GM23338 (cell line): Measurements from ENCODE around the gene ABCB6. TPM values are rescaled to one million over a fixed set of nuclear protein-coding genes. Genes with fewer than 3 reads are reported as not detected.

ENCODE experiments used
- ATAC-seq: fragments of 200-7000 bp; cut with Tn5 transposase; 3 replicates; pipeline ENCODE4 v1.9.1; 2020
- DNase-seq: peaks from one replicate; pipeline ENCODE4 v3.0.0-alpha.2; 2015; ENCODE audit warnings: low spot score
- H2AFZ ChIP-seq: fragments of 200-600 bp; sonication (generic); 2 replicates; pipeline ENCODE4 v1.8.0; 2016; ENCODE audit warnings: antibody characterized with exemption, mild to moderate bottlenecking, moderate library complexity
- H3F3A ChIP-seq: fragments of 200-600 bp; sonication (generic); replicated peaks from 2 replicates; pipeline ENCODE4 v1.8.0; 2017; ENCODE audit warnings: antibody characterized with exemption, mixed run types, low read depth
- H3K27ac ChIP-seq: fragments of 200-600 bp; sonication (generic); 2 replicates; pipeline ENCODE4 v1.6.1; 2016; ENCODE audit warnings: low read depth
- H3K27me3 ChIP-seq: fragments of 200-600 bp; sonication (generic); 2 replicates; pipeline ENCODE4 v1.8.0; 2016; ENCODE audit warnings: mild to moderate bottlenecking, mixed run types, moderate library complexity; ENCODE audit not compliant: insufficient read depth
- H3K36me3 ChIP-seq: fragments of 200-600 bp; sonication (generic); 2 replicates; pipeline ENCODE4 v1.8.0; 2016; ENCODE audit warnings: mild to moderate bottlenecking; ENCODE audit not compliant: insufficient read depth
- H3K4me1 ChIP-seq: fragments of 200-600 bp; sonication (generic); 2 replicates; pipeline ENCODE4 v1.8.0; 2016; ENCODE audit warnings: mild to moderate bottlenecking, moderate library complexity; ENCODE audit not compliant: insufficient read depth
- H3K4me2 ChIP-seq: fragments of 200-600 bp; sonication (generic); 2 replicates; pipeline ENCODE4 v1.7.1; 2017; ENCODE audit warnings: mixed run types
- H3K4me3 ChIP-seq: fragments of 200-600 bp; sonication (generic); 2 replicates; pipeline ENCODE4 v1.6.1; 2016; ENCODE audit warnings: mixed run types
- H3K79me2 ChIP-seq: fragments of 200-600 bp; sonication (generic); replicated peaks from 2 replicates; pipeline ENCODE4 v1.8.0; 2017; ENCODE audit warnings: mild to moderate bottlenecking; ENCODE audit not compliant: insufficient read depth
- H3K9me2 ChIP-seq: fragments of 200-600 bp; sonication (generic); 2 replicates; pipeline ENCODE4 v1.8.0; 2017; ENCODE audit not compliant: insufficient read depth
- H4K20me1 ChIP-seq: fragments of 200-600 bp; sonication (generic); replicated peaks from 2 replicates; pipeline ENCODE4 v1.8.0; 2017; ENCODE audit warnings: mild to moderate bottlenecking; ENCODE audit not compliant: insufficient read depth
- H3K27ac Mint-ChIP-seq: 2 replicates; pipeline ENCODE4 v1.8.0; 2020; ENCODE audit warnings: inconsistent platforms, mild to moderate bottlenecking, moderate library complexity, mixed read lengths
- H3K27me3 Mint-ChIP-seq: 3 replicates; pipeline ENCODE4 v1.8.0; 2022; ENCODE audit warnings: low read depth, mild to moderate bottlenecking, moderate library complexity, mixed read lengths, inconsistent platforms; ENCODE audit not compliant: insufficient read depth, poor library complexity
- H3K36me3 Mint-ChIP-seq: 3 replicates; pipeline ENCODE4 v1.8.0; 2021; ENCODE audit warnings: low read depth, mild to moderate bottlenecking, inconsistent platforms, moderate library complexity, mixed read lengths
- H3K4me1 Mint-ChIP-seq: 3 replicates; pipeline ENCODE4 v1.8.0; 2020; ENCODE audit warnings: mild to moderate bottlenecking, inconsistent platforms, mixed read lengths
- H3K4me3 Mint-ChIP-seq: 3 replicates; pipeline ENCODE4 v1.8.0; 2021; ENCODE audit warnings: moderate library complexity, mild to moderate bottlenecking, inconsistent platforms, mixed read lengths
- H3K9me3 Mint-ChIP-seq: 3 replicates; pipeline ENCODE4 v1.8.0; 2020; ENCODE audit warnings: moderate library complexity, mild to moderate bottlenecking, inconsistent platforms, mixed read lengths
- CREB1 ChIP-seq: fragments of 250-450 bp; sonication (Bioruptor Pico); IDR thresholded peaks from 2 replicates; pipeline ENCODE4 v1.5.0; 2020; ENCODE audit warnings: low read depth, mild to moderate bottlenecking, moderate library complexity
- ETS1 ChIP-seq: IDR thresholded peaks from 2 replicates; pipeline ENCODE4 v1.6.1; 2016; ENCODE audit warnings: antibody characterized with exemption
- EZH2 ChIP-seq: fragments of 200-600 bp; sonication (generic); IDR thresholded peaks from one replicate; pipeline ENCODE4 v1.8.0; 2017; ENCODE audit warnings: antibody characterized with exemption, mild to moderate bottlenecking, low read depth; ENCODE audit not compliant: unreplicated experiment
- EZH2phosphoT487 ChIP-seq: fragments of 200-600 bp; sonication (generic); IDR thresholded peaks from one replicate; pipeline ENCODE4 v1.8.1; 2018; ENCODE audit warnings: antibody characterized with exemption; ENCODE audit not compliant: unreplicated experiment
- JUNB ChIP-seq: IDR thresholded peaks from one replicate; pipeline ENCODE4 v1.6.1; 2016; ENCODE audit warnings: antibody characterized with exemption; ENCODE audit not compliant: unreplicated experiment
- NANOG ChIP-seq: IDR thresholded peaks from 2 replicates; pipeline ENCODE4 v1.6.1; 2016; ENCODE audit warnings: antibody characterized with exemption, borderline replicate concordance
- POLR2AphosphoS5 ChIP-seq: IDR thresholded peaks from 2 replicates; pipeline ENCODE4 v1.6.1; 2016; ENCODE audit warnings: antibody characterized with exemption, low read depth
- STAT1 ChIP-seq: IDR thresholded peaks from one replicate; pipeline ENCODE4 v1.6.1; 2016; ENCODE audit warnings: antibody characterized with exemption; ENCODE audit not compliant: unreplicated experiment
- ZNF114 ChIP-seq: fragments of 250-450 bp; sonication (Bioruptor Pico); IDR thresholded peaks from 2 replicates; pipeline ENCODE4 v1.5.0; 2020; ENCODE audit warnings: mild to moderate bottlenecking, moderate library complexity
- ZNF331 ChIP-seq: fragments of 250-450 bp; sonication (Bioruptor Pico); IDR thresholded peaks from 2 replicates; pipeline ENCODE4 v1.5.0; 2020; ENCODE audit warnings: low read depth, mild to moderate bottlenecking, moderate library complexity
- ZNF462 ChIP-seq: fragments of 250-450 bp; sonication (Bioruptor Pico); IDR thresholded peaks from 2 replicates; pipeline ENCODE4 v1.5.0; 2020; ENCODE audit warnings: mild to moderate bottlenecking, moderate library complexity
- polyA plus RNA-seq: library from polyadenylated mRNA; unstranded; fragments of >200 nt; fragmentation: Nextera tagmentation; extraction: Ambion mirVana; gene quantifications from 2 replicates; pipeline ENCODE4 v1.2.1, GENCODE V29; 2016
- total RNA-seq: library from RNA; depleted of rRNA; stranded (reverse); fragments of >200 nt; shearing (Covaris generic); gene quantifications from 2 replicates; pipeline ENCODE4 v1.2.3, GENCODE V29; 2014
- TF ChIP-seq, protein P1 (sequence below), 2 experiments: fragments of 200-600 bp in 1 of 2; sonication (generic) in 1 of 2; conservative IDR thresholded peaks; 2 replicates each; pipeline versions ENCODE4 v1.5.1 to v1.6.1; 2016 to 2017; ENCODE audit warnings: antibody characterized with exemption in 2 of 2, low read depth in 2 of 2, mild to moderate bottlenecking in 2 of 2, moderate library complexity in 1 of 2
- TF ChIP-seq, protein P2 (sequence below): IDR thresholded peaks from one replicate; pipeline ENCODE4 v1.6.1; 2018; ENCODE audit warnings: antibody characterized with exemption; ENCODE audit not compliant: unreplicated experiment

Gene ABCB6
- total and polyA plus RNA-seq, 2 experiments from 2014 or later = 26.2 to 35.1 TPM

GRCh38 chr2:219221957-219222518 lies 3.3 kb upstream of the ABCB6 start:
- ATAC-seq (no peak), DNase-seq (no peak)
- Mint-ChIP-seq H3K27me3 (peaks cover 15% of the 10 kb centered on the region), H3K36me3 (peaks cover 44% of the 10 kb centered on the region), H3K9me3 (no peaks in the 10 kb centered on the region), H3K27ac (no peak overlapping the region), H3K4me3 (no peak overlapping the region), H3K4me1 (peaks cover 12% of the 10 kb centered on the region)
- Histone ChIP-seq H2AFZ (no peak overlapping the region), H3K4me1 (peaks cover 14% of the 10 kb centered on the region), H4K20me1 (no peaks in the 10 kb centered on the region; the same call in 1 of the 2 replicates), H3K4me3 (no peak overlapping the region), H3F3A (peaks cover 9% of the 10 kb centered on the region; the same call in 1 of the 2 replicates), H3K79me2 (no peaks in the 10 kb centered on the region), H3K27ac (no peak overlapping the region), H3K9me2 (no peaks in the 10 kb centered on the region), H3K36me3 (peaks cover 5% of the 10 kb centered on the region; the same call in 1 of the 2 replicates), H3K27me3 (no peaks in the 10 kb centered on the region), H3K4me2 (no peak overlapping the region)
- TF ChIP-seq EZH2phosphoT487 (no peak), CREB1 (CRISPR knock-in tag) (no peak), ZNF462 (CRISPR knock-in tag) (no peak), JUNB (no peak), POLR2AphosphoS5 (no peak), NANOG (no peak), ETS1 (no peak), ZNF331 (CRISPR knock-in tag) (no peak), EZH2 (no peak), ZNF114 (no peak), STAT1 (no peak)
- TF ChIP-seq, protein P1, sequence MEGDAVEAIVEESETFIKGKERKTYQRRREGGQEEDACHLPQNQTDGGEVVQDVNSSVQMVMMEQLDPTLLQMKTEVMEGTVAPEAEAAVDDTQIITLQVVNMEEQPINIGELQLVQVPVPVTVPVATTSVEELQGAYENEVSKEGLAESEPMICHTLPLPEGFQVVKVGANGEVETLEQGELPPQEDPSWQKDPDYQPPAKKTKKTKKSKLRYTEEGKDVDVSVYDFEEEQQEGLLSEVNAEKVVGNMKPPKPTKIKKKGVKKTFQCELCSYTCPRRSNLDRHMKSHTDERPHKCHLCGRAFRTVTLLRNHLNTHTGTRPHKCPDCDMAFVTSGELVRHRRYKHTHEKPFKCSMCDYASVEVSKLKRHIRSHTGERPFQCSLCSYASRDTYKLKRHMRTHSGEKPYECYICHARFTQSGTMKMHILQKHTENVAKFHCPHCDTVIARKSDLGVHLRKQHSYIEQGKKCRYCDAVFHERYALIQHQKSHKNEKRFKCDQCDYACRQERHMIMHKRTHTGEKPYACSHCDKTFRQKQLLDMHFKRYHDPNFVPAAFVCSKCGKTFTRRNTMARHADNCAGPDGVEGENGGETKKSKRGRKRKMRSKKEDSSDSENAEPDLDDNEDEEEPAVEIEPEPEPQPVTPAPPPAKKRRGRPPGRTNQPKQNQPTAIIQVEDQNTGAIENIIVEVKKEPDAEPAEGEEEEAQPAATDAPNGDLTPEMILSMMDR (conservative IDR thresholded peaks at IDR 0.05; ENCODE audit: low read depth in 2 of 2) = no peak
- TF ChIP-seq, protein P2, sequence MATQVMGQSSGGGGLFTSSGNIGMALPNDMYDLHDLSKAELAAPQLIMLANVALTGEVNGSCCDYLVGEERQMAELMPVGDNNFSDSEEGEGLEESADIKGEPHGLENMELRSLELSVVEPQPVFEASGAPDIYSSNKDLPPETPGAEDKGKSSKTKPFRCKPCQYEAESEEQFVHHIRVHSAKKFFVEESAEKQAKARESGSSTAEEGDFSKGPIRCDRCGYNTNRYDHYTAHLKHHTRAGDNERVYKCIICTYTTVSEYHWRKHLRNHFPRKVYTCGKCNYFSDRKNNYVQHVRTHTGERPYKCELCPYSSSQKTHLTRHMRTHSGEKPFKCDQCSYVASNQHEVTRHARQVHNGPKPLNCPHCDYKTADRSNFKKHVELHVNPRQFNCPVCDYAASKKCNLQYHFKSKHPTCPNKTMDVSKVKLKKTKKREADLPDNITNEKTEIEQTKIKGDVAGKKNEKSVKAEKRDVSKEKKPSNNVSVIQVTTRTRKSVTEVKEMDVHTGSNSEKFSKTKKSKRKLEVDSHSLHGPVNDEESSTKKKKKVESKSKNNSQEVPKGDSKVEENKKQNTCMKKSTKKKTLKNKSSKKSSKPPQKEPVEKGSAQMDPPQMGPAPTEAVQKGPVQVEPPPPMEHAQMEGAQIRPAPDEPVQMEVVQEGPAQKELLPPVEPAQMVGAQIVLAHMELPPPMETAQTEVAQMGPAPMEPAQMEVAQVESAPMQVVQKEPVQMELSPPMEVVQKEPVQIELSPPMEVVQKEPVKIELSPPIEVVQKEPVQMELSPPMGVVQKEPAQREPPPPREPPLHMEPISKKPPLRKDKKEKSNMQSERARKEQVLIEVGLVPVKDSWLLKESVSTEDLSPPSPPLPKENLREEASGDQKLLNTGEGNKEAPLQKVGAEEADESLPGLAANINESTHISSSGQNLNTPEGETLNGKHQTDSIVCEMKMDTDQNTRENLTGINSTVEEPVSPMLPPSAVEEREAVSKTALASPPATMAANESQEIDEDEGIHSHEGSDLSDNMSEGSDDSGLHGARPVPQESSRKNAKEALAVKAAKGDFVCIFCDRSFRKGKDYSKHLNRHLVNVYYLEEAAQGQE = no peak
